Activated CD4-positive, alpha-beta T cell treated with anti-CD3 and anti-CD28 coated beads, Interleukin-2, amount 50 U/mL, for 48 hours (primary cell): ENCODE results near the gene EFTUD2.
"Not testable (repeated sequence)": the region's sequence is repeated elsewhere in the genome, so short reads cannot be mapped to it uniquely, and the experiment has no call there.

Experiments
- DNase-seq, 2 experiments: peaks; one replicate each; pipeline ENCODE4 v3.0.0-alpha.2; 2020

Gene EFTUD2

GRCh38 chr17:44899074-44899782, at the start of gene EFTUD2:
EFTUD2 (minus strand) TSS chr17:44899445; CDS start chr17:44894521, 4,924 bp downstream.
- peak; percentile 92 to 93 for DNase-seq

GRCh38 chr17:44948315-44948795, 49.1 kb upstream of the EFTUD2 start:
- DNase-seq, result no peak

GRCh38 chr17:44947461-44948314, 48.4 kb upstream of the EFTUD2 start, which contains the start of gene KIF18B:
KIF18B (minus strand) TSS chr17:44947773; CDS start chr17:44936344, 11,429 bp downstream.
- DNase-seq, result peak; percentile 91 to 95

GRCh38 chr17:44945652-44946051, 46.4 kb upstream of the EFTUD2 start:
- DNase-seq, result not testable (repeated sequence)

- no peak for DNase-seq
Measured at GRCh38 chr17:44942456-44942855, 43.2 kb upstream of the EFTUD2 start.

- no peak for DNase-seq
Measured at GRCh38 chr17:44941712-44942331, 42.6 kb upstream of the EFTUD2 start.

GRCh38 chr17:44940768-44941167, 41.5 kb upstream of the EFTUD2 start:
- DNase-seq, result no peak

- DNase-seq, result no peak
Measured at GRCh38 chr17:44940317-44940716, 41.1 kb upstream of the EFTUD2 start.

- DNase-seq, result no peak
Measured at GRCh38 chr17:44935116-44935515, 35.9 kb upstream of the EFTUD2 start.

- DNase-seq, result no peak
Measured at GRCh38 chr17:44934745-44935105, 35.5 kb upstream of the EFTUD2 start.

GRCh38 chr17:44933824-44934744, 34.8 kb upstream of the EFTUD2 start:
- no peak for DNase-seq

- DNase-seq, result no peak
Measured at GRCh38 chr17:44932787-44933097, 33.5 kb upstream of the EFTUD2 start.

- DNase-seq, result no peak
Measured at GRCh38 chr17:44932096-44932786, 33.0 kb upstream of the EFTUD2 start.

GRCh38 chr17:44931376-44931775, 32.1 kb upstream of the EFTUD2 start:
- DNase-seq, result no peak

- DNase-seq, result no peak
Measured at GRCh38 chr17:44930667-44931066, 31.4 kb upstream of the EFTUD2 start.

- DNase-seq, result no peak
Measured at GRCh38 chr17:44928950-44929720, 29.9 kb upstream of the EFTUD2 start.

- DNase-seq, result no peak
Measured at GRCh38 chr17:44928136-44928535, 28.9 kb upstream of the EFTUD2 start.

- DNase-seq, result no peak
Measured at GRCh38 chr17:44927696-44928095, 28.5 kb upstream of the EFTUD2 start.

- DNase-seq, result no peak
Measured at GRCh38 chr17:44926821-44927525, 27.7 kb upstream of the EFTUD2 start.
